ENCODE measurements around the gene OR1A1. TPM values are rescaled to one million over a fixed set of nuclear protein-coding genes. Genes with fewer than 3 reads are reported as not detected.
"Not testable (repeated sequence)": the region's sequence is repeated elsewhere in the genome, so short reads cannot be mapped to it uniquely, and the experiment has no call there.

OR1A1 gene
- polyA plus RNA-seq, 1 of the 3 experiments (the other 2 are of a cell fraction) = not detected

GRCh38 chr17:3222505-3222904 is 15.0 kb downstream of the OR1A1 start:
- Histone ChIP-seq H3K4me3 (ENCODE audit: low read depth in 2 of 2, low read length in 1 of 2) (no peak overlapping the region), H3K9me3 (no peaks in the 10 kb centered on the region), H3K4me1 (ENCODE audit: control insufficient read depth in 1 of 2, insufficient read depth in 2 of 2, low read depth in 1 of 2, low read length in 1 of 2) (no peaks in the 10 kb centered on the region), H3K79me2 (ENCODE audit: insufficient read depth) (no peaks in the 10 kb centered on the region), H2AFZ (ENCODE audit: low read depth) (no peak overlapping the region), H3K9ac (no peak overlapping the region), H3K27me3 (ENCODE audit: insufficient read depth) (no peaks in the 10 kb centered on the region), H3K27ac (ENCODE audit: low read depth in 2 of 2, low read length in 1 of 2) (no peak overlapping the region), H3K9me2 (no peaks in the 10 kb centered on the region), H3K36me3 (replicated peaks in 1 of 2; ENCODE audit: control insufficient read depth in 1 of 2, insufficient read depth in 2 of 2, low read length in 1 of 2) (no peaks in the 10 kb centered on the region), H3K4me2 (no peak overlapping the region), H3F3A (replicated peaks; ENCODE audit: insufficient read depth) (no peaks in the 10 kb centered on the region), H4K20me1 (ENCODE audit: insufficient read depth) (no peaks in the 10 kb centered on the region)
- ChIA-PET POLR2A (no interaction called here), CTCF (no interaction called here)
- DNase-seq = no peak
- 0% methylated on average over 2 of the region's 2 CpGs for WGBS (ENCODE audit: low lambda C conversion rate)
- no peak for TF ChIP-seq NRF1 (IDR thresholded peaks at IDR 0.05; ENCODE audit: low read depth, low read length)
- no peak for TF ChIP-seq FOSL2 (IDR thresholded peaks at IDR 0.05; ENCODE audit: borderline replicate concordance, low read depth)

- H3K9ac ChIP-seq; H3K9me2 ChIP-seq; H3K27ac ChIP-seq (ENCODE audit: low read depth in 2 of 2, low read length in 1 of 2); H3K36me3 ChIP-seq (replicated peaks in 1 of 2; ENCODE audit: control insufficient read depth in 1 of 2, insufficient read depth in 2 of 2, low read length in 1 of 2); DNase-seq; H3K79me2 ChIP-seq (ENCODE audit: insufficient read depth); H3K9me3 ChIP-seq; H3K4me2 ChIP-seq; H4K20me1 ChIP-seq (ENCODE audit: insufficient read depth); CTCF ChIA-PET; H3K27me3 ChIP-seq (ENCODE audit: insufficient read depth); H2AFZ ChIP-seq (ENCODE audit: low read depth); POLR2A ChIA-PET; H3K4me1 ChIP-seq (ENCODE audit: control insufficient read depth in 1 of 2, insufficient read depth in 2 of 2, low read depth in 1 of 2, low read length in 1 of 2); H3K4me3 ChIP-seq (ENCODE audit: low read depth in 2 of 2, low read length in 1 of 2); H3F3A ChIP-seq (replicated peaks; ENCODE audit: insufficient read depth): not testable (repeated sequence)
Observed at GRCh38 chr17:3224721-3225352, 17.4 kb downstream of the OR1A1 start.

DNA sequence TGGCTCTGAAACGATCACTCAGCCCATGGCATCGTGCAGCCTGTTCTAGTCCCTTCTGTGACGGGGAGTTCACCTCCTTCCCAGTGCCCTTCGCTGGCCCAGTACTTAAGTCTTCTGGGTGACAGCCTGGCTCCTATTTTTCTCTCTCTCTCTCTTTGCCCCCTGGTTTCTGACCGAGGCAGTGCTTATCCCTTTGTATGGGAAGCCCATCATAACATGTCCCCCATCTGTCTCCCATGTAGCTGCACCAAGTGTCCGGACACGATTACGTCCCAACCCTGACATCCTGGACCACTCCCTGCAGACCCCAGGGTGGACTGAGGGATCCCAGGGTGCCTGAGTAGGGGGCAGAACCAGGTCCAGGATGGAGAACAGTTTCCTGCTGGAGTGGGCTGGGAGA is 24.8 kb downstream of the OR1A1 start:
- CTCF ChIA-PET; H2AFZ ChIP-seq (ENCODE audit: low read depth); H3K36me3 ChIP-seq (replicated peaks in 1 of 2; ENCODE audit: control insufficient read depth in 1 of 2, insufficient read depth in 2 of 2, low read length in 1 of 2); POLR2A ChIA-PET; H3K4me3 ChIP-seq (ENCODE audit: low read depth in 2 of 2, low read length in 1 of 2); H3K27ac ChIP-seq (ENCODE audit: low read depth in 2 of 2, low read length in 1 of 2); H3K4me1 ChIP-seq (ENCODE audit: control insufficient read depth in 1 of 2, insufficient read depth in 2 of 2, low read depth in 1 of 2, low read length in 1 of 2); DNase-seq; H3K9me3 ChIP-seq; H3K4me2 ChIP-seq; H4K20me1 ChIP-seq (ENCODE audit: insufficient read depth); H3K27me3 ChIP-seq (ENCODE audit: insufficient read depth); H3K9me2 ChIP-seq; H3F3A ChIP-seq (replicated peaks; ENCODE audit: insufficient read depth); H3K79me2 ChIP-seq (ENCODE audit: insufficient read depth); H3K9ac ChIP-seq: not testable (repeated sequence)
- 0% methylated on average over 1 of the region's 8 CpGs for WGBS (ENCODE audit: low lambda C conversion rate)

GRCh38 chr17:3238685-3239084 is 31.2 kb downstream of the OR1A1 start:
- H3K9me3 ChIP-seq; H2AFZ ChIP-seq (ENCODE audit: low read depth); DNase-seq; CTCF ChIA-PET; H3K79me2 ChIP-seq (ENCODE audit: insufficient read depth); H3K4me1 ChIP-seq (ENCODE audit: control insufficient read depth in 1 of 2, insufficient read depth in 2 of 2, low read depth in 1 of 2, low read length in 1 of 2); H3K4me3 ChIP-seq (ENCODE audit: low read depth in 2 of 2, low read length in 1 of 2); H3K9me2 ChIP-seq; H3K27ac ChIP-seq (ENCODE audit: low read depth in 2 of 2, low read length in 1 of 2); H3F3A ChIP-seq (replicated peaks; ENCODE audit: insufficient read depth); POLR2A ChIA-PET; H3K36me3 ChIP-seq (replicated peaks in 1 of 2; ENCODE audit: control insufficient read depth in 1 of 2, insufficient read depth in 2 of 2, low read length in 1 of 2); H4K20me1 ChIP-seq (ENCODE audit: insufficient read depth); H3K27me3 ChIP-seq (ENCODE audit: insufficient read depth); H3K9ac ChIP-seq; H3K4me2 ChIP-seq: not testable (repeated sequence)
- WGBS (ENCODE audit: low lambda C conversion rate) = 0% methylated on average over 1 of the region's 2 CpGs

DNA sequence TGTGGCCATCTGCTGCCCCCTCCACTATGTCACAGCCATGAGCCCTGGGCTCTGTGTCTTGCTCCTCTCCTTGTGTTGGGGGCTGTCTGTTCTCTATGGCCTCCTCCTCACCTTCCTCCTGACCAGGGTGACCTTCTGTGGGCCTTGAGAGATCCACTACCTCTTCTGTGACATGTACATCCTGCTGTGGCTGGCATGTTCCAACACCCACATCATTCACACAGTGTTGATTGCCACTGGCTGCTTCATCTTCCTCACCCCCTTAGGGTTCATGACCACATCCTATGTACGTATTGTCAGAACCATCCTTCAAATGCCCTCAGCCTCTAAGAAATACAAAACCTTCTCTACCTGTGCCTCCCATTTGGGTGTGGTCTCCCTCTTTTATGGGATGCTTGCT is 33.6 kb downstream of the OR1A1 start:
- H4K20me1 ChIP-seq (ENCODE audit: insufficient read depth); H2AFZ ChIP-seq (ENCODE audit: low read depth); H3K4me1 ChIP-seq (ENCODE audit: control insufficient read depth in 1 of 2, insufficient read depth in 2 of 2, low read depth in 1 of 2, low read length in 1 of 2); H3K79me2 ChIP-seq (ENCODE audit: insufficient read depth); POLR2A ChIA-PET; H3K4me3 ChIP-seq (ENCODE audit: low read depth in 2 of 2, low read length in 1 of 2); H3K27me3 ChIP-seq (ENCODE audit: insufficient read depth); H3K9me2 ChIP-seq; H3K9me3 ChIP-seq; H3K4me2 ChIP-seq; CTCF ChIA-PET; DNase-seq; H3K9ac ChIP-seq; H3F3A ChIP-seq (replicated peaks; ENCODE audit: insufficient read depth); H3K36me3 ChIP-seq (replicated peaks in 1 of 2; ENCODE audit: control insufficient read depth in 1 of 2, insufficient read depth in 2 of 2, low read length in 1 of 2); H3K27ac ChIP-seq (ENCODE audit: low read depth in 2 of 2, low read length in 1 of 2): not testable (repeated sequence)
- WGBS (ENCODE audit: low lambda C conversion rate) = no CpG with 5 or more reads among the region's 1 CpG

DNA sequence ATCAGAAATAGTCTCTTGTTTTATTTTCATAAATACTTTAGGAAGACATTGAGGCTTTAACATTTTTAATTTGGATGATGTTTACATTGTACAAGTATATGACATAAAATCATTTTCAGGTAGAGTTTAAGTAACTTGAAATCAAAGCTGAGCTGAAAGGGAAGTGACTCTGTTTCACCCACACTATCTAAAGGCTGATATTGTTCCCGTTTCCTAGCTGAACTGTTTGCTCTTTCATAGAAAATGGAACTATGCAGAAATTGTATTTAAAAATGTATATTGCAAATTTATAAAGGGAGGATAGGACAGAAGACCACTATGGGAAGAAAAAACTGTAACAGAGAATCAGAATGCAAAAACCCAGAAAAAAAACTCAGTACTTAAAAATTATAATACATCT is 37.4 kb downstream of the OR1A1 start:
- H3K9me3 ChIP-seq; POLR2A ChIA-PET; H3K79me2 ChIP-seq (ENCODE audit: insufficient read depth); H3K4me1 ChIP-seq (ENCODE audit: control insufficient read depth in 1 of 2, insufficient read depth in 2 of 2, low read depth in 1 of 2, low read length in 1 of 2); DNase-seq; H3K4me2 ChIP-seq; H3K36me3 ChIP-seq (replicated peaks in 1 of 2; ENCODE audit: control insufficient read depth in 1 of 2, insufficient read depth in 2 of 2, low read length in 1 of 2); H3K27ac ChIP-seq (ENCODE audit: low read depth in 2 of 2, low read length in 1 of 2); H3F3A ChIP-seq (replicated peaks; ENCODE audit: insufficient read depth); H3K9me2 ChIP-seq; H3K27me3 ChIP-seq (ENCODE audit: insufficient read depth); H2AFZ ChIP-seq (ENCODE audit: low read depth); CTCF ChIA-PET; H3K4me3 ChIP-seq (ENCODE audit: low read depth in 2 of 2, low read length in 1 of 2); H4K20me1 ChIP-seq (ENCODE audit: insufficient read depth); H3K9ac ChIP-seq: not testable (repeated sequence)
- WGBS (ENCODE audit: low lambda C conversion rate) = 0% methylated on average over 1 of the region's 1 CpG

All from SK-N-SH (cell line).